Measurements from ENCODE around the gene PSMB7. TPM values are rescaled to one million over a fixed set of nuclear protein-coding genes. Genes with fewer than 3 reads are reported as not detected.
A peak's percentile ranks its signal among the peaks of the same experiment; 100 is the strongest.

PSMB7 gene
- total and polyA plus RNA-seq, 2 donors (not counting 1 experiment from before 2014, with no cell fraction given), result 69.5 to 73.1 TPM

GRCh38 chr9:124454296-124454695 is 39.1 kb upstream of the PSMB7 start:
- Histone ChIP-seq H3K4me1 (ENCODE audit: control insufficient read depth in 2 of 2, insufficient read depth in 2 of 2, low read length in 2 of 2) (peaks cover 7 to 9% of the 10 kb centered on the region in 2 donors), H3K36me3 (replicated peaks in 1 of 2; ENCODE audit: control extremely low read depth in 1 of 2, control insufficient read depth in 1 of 2, extremely low read depth in 1 of 2, insufficient read depth in 2 of 2, low read length in 1 of 2) (no peaks in the 10 kb centered on the region), H3K27ac (ENCODE audit: low read length in 2 of 2) (no peak overlapping the region), H3K4me2 (replicated peaks; ENCODE audit: low read depth, low read length, poor library complexity, severe bottlenecking) (no peak overlapping the region), H3K79me2 (ENCODE audit: control insufficient read depth, insufficient read depth, low read length) (no peaks in the 10 kb centered on the region), H3K9me3 (ENCODE audit: control extremely low read depth in 1 of 3, control insufficient read depth in 2 of 3, insufficient read depth in 1 of 3, low read length in 2 of 3) (peaks cover 0 to 4% (median 0%) of the 10 kb centered on the region in 3 donors), H3K4me3 (ENCODE audit: control extremely low read depth in 1 of 5, extremely low read depth in 1 of 5, insufficient read depth in 1 of 5, low read depth in 2 of 5, low read length in 4 of 5) (no peak overlapping the region), H3K9ac (ENCODE audit: low read length) (no peak overlapping the region), H2AFZ (ENCODE audit: insufficient read depth, low read depth, low read length, poor library complexity, severe bottlenecking) (no peak overlapping the region), H4K20me1 (ENCODE audit: control insufficient read depth, insufficient read depth, low read length, poor library complexity, severe bottlenecking) (no peaks in the 10 kb centered on the region), H3K27me3 (replicated peaks in 1 of 4; ENCODE audit: control extremely low read depth in 1 of 4, control insufficient read depth in 3 of 4, insufficient read depth in 4 of 4, low read length in 3 of 4) (peaks cover 0 to 39% (median 14%) of the 10 kb centered on the region in 4 experiments)
- POLR2A ChIA-PET, result no interaction called here
- intact Hi-C loops (cut with micrococcal nuclease), result no loop called here
- 83% methylated on average over 9 of the region's 9 CpGs for WGBS (ENCODE audit: insufficient coverage)
- peaks cover 25% of the 10 kb centered on the region for H3K27me3 Mint-ChIP-seq
- H3K4me3 Mint-ChIP-seq, result no peak overlapping the region
- DNase-seq, result no peak
- CTCF ChIA-PET, result interaction anchor here (1.0 kb wide), 1 partner anchor 9 kb away, joined by 3 read pairs; no protein-coding TSS in a partner anchor
- no peaks in the 10 kb centered on the region for H3K9me3 Mint-ChIP-seq (ENCODE audit: insufficient read depth)
- TF ChIP-seq, protein P1, sequence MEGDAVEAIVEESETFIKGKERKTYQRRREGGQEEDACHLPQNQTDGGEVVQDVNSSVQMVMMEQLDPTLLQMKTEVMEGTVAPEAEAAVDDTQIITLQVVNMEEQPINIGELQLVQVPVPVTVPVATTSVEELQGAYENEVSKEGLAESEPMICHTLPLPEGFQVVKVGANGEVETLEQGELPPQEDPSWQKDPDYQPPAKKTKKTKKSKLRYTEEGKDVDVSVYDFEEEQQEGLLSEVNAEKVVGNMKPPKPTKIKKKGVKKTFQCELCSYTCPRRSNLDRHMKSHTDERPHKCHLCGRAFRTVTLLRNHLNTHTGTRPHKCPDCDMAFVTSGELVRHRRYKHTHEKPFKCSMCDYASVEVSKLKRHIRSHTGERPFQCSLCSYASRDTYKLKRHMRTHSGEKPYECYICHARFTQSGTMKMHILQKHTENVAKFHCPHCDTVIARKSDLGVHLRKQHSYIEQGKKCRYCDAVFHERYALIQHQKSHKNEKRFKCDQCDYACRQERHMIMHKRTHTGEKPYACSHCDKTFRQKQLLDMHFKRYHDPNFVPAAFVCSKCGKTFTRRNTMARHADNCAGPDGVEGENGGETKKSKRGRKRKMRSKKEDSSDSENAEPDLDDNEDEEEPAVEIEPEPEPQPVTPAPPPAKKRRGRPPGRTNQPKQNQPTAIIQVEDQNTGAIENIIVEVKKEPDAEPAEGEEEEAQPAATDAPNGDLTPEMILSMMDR (IDR thresholded peaks at IDR 0.05), result no peak
- no peak for TF ChIP-seq EZH2 (IDR thresholded peaks at IDR 0.05; ENCODE audit: borderline replicate concordance, insufficient read depth, low read depth, low read length, poor library complexity, severe bottlenecking)
- H3K27ac Mint-ChIP-seq, result no peak overlapping the region
- ATAC-seq (ENCODE audit: low read depth), result no peak
- H3K4me1 Mint-ChIP-seq, result peaks cover 2% of the 10 kb centered on the region

GRCh38 chr9:124453586-124454191 is 38.4 kb upstream of the PSMB7 start:
- Histone ChIP-seq H3K36me3 (replicated peaks in 1 of 2; ENCODE audit: control extremely low read depth in 1 of 2, control insufficient read depth in 1 of 2, extremely low read depth in 1 of 2, insufficient read depth in 2 of 2, low read length in 1 of 2) (no peaks in the 10 kb centered on the region), H3K4me3 (ENCODE audit: control extremely low read depth in 1 of 5, extremely low read depth in 1 of 5, insufficient read depth in 1 of 5, low read depth in 2 of 5, low read length in 4 of 5) (no peak overlapping the region), H4K20me1 (ENCODE audit: control insufficient read depth, insufficient read depth, low read length, poor library complexity, severe bottlenecking) (no peaks in the 10 kb centered on the region), H3K9me3 (ENCODE audit: control extremely low read depth in 1 of 3, control insufficient read depth in 2 of 3, insufficient read depth in 1 of 3, low read length in 2 of 3) (peaks cover 0 to 4% (median 0%) of the 10 kb centered on the region in 3 donors), H3K4me1 (ENCODE audit: control insufficient read depth in 2 of 2, insufficient read depth in 2 of 2, low read length in 2 of 2) (peaks cover 7 to 9% of the 10 kb centered on the region in 2 donors), H2AFZ (ENCODE audit: insufficient read depth, low read depth, low read length, poor library complexity, severe bottlenecking) (no peak overlapping the region), H3K27ac (ENCODE audit: low read length in 2 of 2) (no peak overlapping the region), H3K9ac (ENCODE audit: low read length) (no peak overlapping the region), H3K27me3 (replicated peaks in 1 of 4; ENCODE audit: control extremely low read depth in 1 of 4, control insufficient read depth in 3 of 4, insufficient read depth in 4 of 4, low read length in 3 of 4) (peaks cover 0 to 41% (median 16%) of the 10 kb centered on the region in 4 experiments), H3K79me2 (ENCODE audit: control insufficient read depth, insufficient read depth, low read length) (no peaks in the 10 kb centered on the region), H3K4me2 (replicated peaks; ENCODE audit: low read depth, low read length, poor library complexity, severe bottlenecking) (peak overlapping the region; percentile 28)
- H3K27ac Mint-ChIP-seq, result no peak overlapping the region
- POLR2A ChIA-PET, result no interaction called here
- no peak for DNase-seq
- H3K9me3 Mint-ChIP-seq (ENCODE audit: insufficient read depth), result no peaks in the 10 kb centered on the region
- 47% methylated on average over 26 of the region's 35 CpGs for WGBS (ENCODE audit: insufficient coverage)
- no peak for ATAC-seq (ENCODE audit: low read depth)
- TF ChIP-seq, protein P1 (IDR thresholded peaks at IDR 0.05), result no peak
- no peak for TF ChIP-seq EZH2 (IDR thresholded peaks at IDR 0.05; ENCODE audit: borderline replicate concordance, insufficient read depth, low read depth, low read length, poor library complexity, severe bottlenecking)
- peaks cover 25% of the 10 kb centered on the region for H3K27me3 Mint-ChIP-seq
- intact Hi-C loops (cut with micrococcal nuclease), result no loop called here
- CTCF ChIA-PET, result interaction anchor here (1.0 kb wide), 1 partner anchor 8 kb away, joined by 3 read pairs; no protein-coding TSS in a partner anchor
- H3K4me1 Mint-ChIP-seq, result peaks cover 2% of the 10 kb centered on the region
- H3K4me3 Mint-ChIP-seq, result no peak overlapping the region

Data from B cell (primary cell).